Muscle of arm (tissue), 12 donors: ENCODE measurements around the gene DLG2. TPM values are rescaled to one million over a fixed set of nuclear protein-coding genes. Genes with fewer than 3 reads are reported as not detected.
"Not testable (repeated sequence)": the region's sequence is repeated elsewhere in the genome, so short reads cannot be mapped to it uniquely, and the experiment has no call there.

Source experiments
- DNase-seq: peaks from one replicate; pipeline ENCODE4 v3.0.0-alpha.2; 2013
- polyA plus RNA-seq, 12 donors: library from polyadenylated mRNA; unstranded; fragments of 120-200 nt; gene quantifications; one replicate each; pipeline ENCODE4 v1.2.1, GENCODE V29; 2013; ENCODE audit not compliant: insufficient read length in 12 of 12

DLG2 gene
- polyA plus RNA-seq, 12 donors, result 8.3 to 18.2 (median 14.0) TPM; not detected in 1

GRCh38 chr11:84837402-84838069, 789.6 kb downstream of the DLG2 start:
- DNase-seq, result no peak

GRCh38 chr11:84836371-84836770, 790.8 kb downstream of the DLG2 start:
- DNase-seq, result no peak

- no peak for DNase-seq
Observed at GRCh38 chr11:84833488-84834088, 793.6 kb downstream of the DLG2 start.

- DNase-seq, result no peak
Observed at GRCh38 chr11:84830372-84830771, 796.8 kb downstream of the DLG2 start.

- DNase-seq, result no peak
Observed at GRCh38 chr11:84829162-84829561, 798.0 kb downstream of the DLG2 start.

GRCh38 chr11:84828616-84829015, 798.5 kb downstream of the DLG2 start:
- DNase-seq, result no peak

- no peak for DNase-seq
Observed at GRCh38 chr11:84825106-84825660, 802.0 kb downstream of the DLG2 start.

- no peak for DNase-seq
Observed at GRCh38 chr11:84824624-84825023, 802.5 kb downstream of the DLG2 start.

- no peak for DNase-seq
Observed at GRCh38 chr11:84819537-84819936, 807.6 kb downstream of the DLG2 start.

- DNase-seq, result no peak
Observed at GRCh38 chr11:84819128-84819527, 808.0 kb downstream of the DLG2 start.

GRCh38 chr11:84817998-84818397, 809.1 kb downstream of the DLG2 start:
- no peak for DNase-seq

GRCh38 chr11:84812471-84812969, 814.6 kb downstream of the DLG2 start:
- peak; percentile 16 for DNase-seq

- DNase-seq, result no peak
Observed at GRCh38 chr11:84806354-84806753, 820.8 kb downstream of the DLG2 start.

GRCh38 chr11:84804041-84804440, 823.1 kb downstream of the DLG2 start:
- DNase-seq, result no peak

- DNase-seq, result peak; percentile 32
Observed at GRCh38 chr11:84800755-84801346, 826.3 kb downstream of the DLG2 start.

GRCh38 chr11:84799112-84799511, 828.0 kb downstream of the DLG2 start:
- no peak for DNase-seq

GRCh38 chr11:84795698-84796097, 831.4 kb downstream of the DLG2 start:
- no peak for DNase-seq

GRCh38 chr11:84794663-84795443, 832.3 kb downstream of the DLG2 start:
- DNase-seq, result no peak

GRCh38 chr11:84793318-84793717, 833.8 kb downstream of the DLG2 start:
- no peak for DNase-seq

- no peak for DNase-seq
Observed at GRCh38 chr11:84790849-84791427, 836.2 kb downstream of the DLG2 start.

- no peak for DNase-seq
Observed at GRCh38 chr11:84788220-84788619, 838.9 kb downstream of the DLG2 start.

GRCh38 chr11:84784158-84784557, 843.0 kb downstream of the DLG2 start:
- not testable (repeated sequence) for DNase-seq
